Activated T-helper 1 cell treated with anti-CD3 and anti-CD28 coated beads, Interleukin-12 subunit alpha, Interleukin-12 subunit beta, Interleukin-2, Interleukin-4 antibody, amounts not matched to agents 30 ng/mL and 10 ng/mL and 1 ng/mL, durations not matched to agents 14 hours and 24 hours and 36 hours (primary cell): ENCODE results near the gene PPAN. TPM values are rescaled to one million over a fixed set of nuclear protein-coding genes. Genes with fewer than 3 reads are reported as not detected.

Experiments
- DNase-seq: peaks from one replicate; pipeline ENCODE4 v3.0.0; 2021; ENCODE audit warnings: low spot score
- H3K27ac Mint-ChIP-seq: one replicate; pipeline ENCODE4 v1.8.0; 2021; ENCODE audit warnings: mild to moderate bottlenecking, mixed read lengths
- H3K27me3 Mint-ChIP-seq: one replicate; pipeline ENCODE4 v1.8.0; 2022; ENCODE audit warnings: mild to moderate bottlenecking, moderate library complexity, mixed read lengths; ENCODE audit not compliant: insufficient read depth
- H3K36me3 Mint-ChIP-seq: one replicate; pipeline ENCODE4 v1.8.0; 2021; ENCODE audit warnings: low read depth, mixed read lengths
- H3K4me1 Mint-ChIP-seq: one replicate; pipeline ENCODE4 v1.8.0; 2021; ENCODE audit warnings: low read depth, mixed read lengths
- H3K4me3 Mint-ChIP-seq: one replicate; pipeline ENCODE4 v1.8.0; 2021; ENCODE audit warnings: mild to moderate bottlenecking, moderate library complexity, mixed read lengths
- H3K9me3 Mint-ChIP-seq: one replicate; pipeline ENCODE4 v1.8.0; 2021; ENCODE audit warnings: mixed read lengths
- intact Hi-C: fragments of 100-400 bp; cut with micrococcal nuclease; formaldehyde crosslinking; loops from one replicate; pipeline ENCODE4 v1.15.1; 2024
- total RNA-seq: library from RNA; stranded (reverse); gene quantifications from 2 replicates; pipeline ENCODE4 v1.2.3, GENCODE V29; 2022

The PPAN gene
- total RNA-seq, 1 donor from 2014 or later = 234 TPM

- DNase-seq = no peak
- H3K27me3 Mint-ChIP-seq = no peaks in the 10 kb centered on the region
- peaks cover 11% of the 10 kb centered on the region for H3K4me1 Mint-ChIP-seq
- no peak overlapping the region for H3K4me3 Mint-ChIP-seq
- no peaks in the 10 kb centered on the region for H3K9me3 Mint-ChIP-seq
- no peak overlapping the region for H3K27ac Mint-ChIP-seq
- intact Hi-C loops = no loop called here
- H3K36me3 Mint-ChIP-seq = peaks cover 17% of the 10 kb centered on the region
These were observed 15.9 kb downstream of the PPAN start for GRCh38 chr19:10122045-10122444.

GRCh38 chr19:10124429-10124828 is 18.3 kb downstream of the PPAN start:
- Mint-ChIP-seq H3K27ac (no peak overlapping the region), H3K27me3 (no peaks in the 10 kb centered on the region), H3K36me3 (peaks cover 6% of the 10 kb centered on the region), H3K9me3 (no peaks in the 10 kb centered on the region), H3K4me1 (peaks cover 5% of the 10 kb centered on the region), H3K4me3 (no peak overlapping the region)
- intact Hi-C loops = no loop called here
- DNase-seq = no peak

GRCh38 chr19:10126213-10126639 is 20.1 kb downstream of the PPAN start:
- H3K27ac Mint-ChIP-seq = no peak overlapping the region
- H3K4me1 Mint-ChIP-seq = no peaks in the 10 kb centered on the region
- peaks cover 7% of the 10 kb centered on the region for H3K36me3 Mint-ChIP-seq

DNA sequence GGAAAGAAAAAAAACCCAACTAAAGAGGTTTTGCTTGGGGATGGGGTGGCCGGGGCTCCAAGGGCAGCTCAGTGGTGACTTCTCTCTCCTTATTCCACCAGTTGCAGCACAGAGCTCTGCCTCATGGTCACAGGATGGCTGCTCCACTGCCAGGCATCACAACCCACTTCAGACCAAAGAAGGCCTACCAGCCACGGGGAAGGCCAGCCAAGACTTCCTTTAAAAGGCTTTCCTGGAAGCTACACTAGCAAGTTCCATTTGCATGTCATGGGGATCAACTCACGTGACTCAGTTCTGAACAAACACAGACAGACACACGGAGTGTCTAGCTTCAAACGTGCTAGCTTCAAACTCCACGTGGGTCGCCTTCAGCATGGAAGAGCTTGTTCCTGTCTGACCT is 26.7 kb downstream of the PPAN start:
- intact Hi-C loops = no loop called here
- peaks cover 26% of the 10 kb centered on the region for H3K36me3 Mint-ChIP-seq
- no peak overlapping the region for H3K27ac Mint-ChIP-seq
- DNase-seq = no peak
- no peak overlapping the region for H3K4me3 Mint-ChIP-seq
- H3K27me3 Mint-ChIP-seq = no peaks in the 10 kb centered on the region
- no peaks in the 10 kb centered on the region for H3K9me3 Mint-ChIP-seq
- no peaks in the 10 kb centered on the region for H3K4me1 Mint-ChIP-seq

More at GRCh38 chr19:10126213-10126639, 20.1 kb downstream of the PPAN start:
- H3K27me3 Mint-ChIP-seq = no peaks in the 10 kb centered on the region
- no peak for DNase-seq
- H3K9me3 Mint-ChIP-seq = no peaks in the 10 kb centered on the region
- intact Hi-C loops = no loop called here
- H3K4me3 Mint-ChIP-seq = no peak overlapping the region

- DNase-seq = no peak
- Mint-ChIP-seq H3K27ac (no peak overlapping the region), H3K4me1 (no peaks in the 10 kb centered on the region), H3K36me3 (peaks cover 28% of the 10 kb centered on the region), H3K27me3 (no peaks in the 10 kb centered on the region), H3K9me3 (no peaks in the 10 kb centered on the region), H3K4me3 (no peak overlapping the region)
- intact Hi-C loops = no loop called here
These were observed 27.4 kb downstream of the PPAN start for GRCh38 chr19:10133596-10133995.

DNA sequence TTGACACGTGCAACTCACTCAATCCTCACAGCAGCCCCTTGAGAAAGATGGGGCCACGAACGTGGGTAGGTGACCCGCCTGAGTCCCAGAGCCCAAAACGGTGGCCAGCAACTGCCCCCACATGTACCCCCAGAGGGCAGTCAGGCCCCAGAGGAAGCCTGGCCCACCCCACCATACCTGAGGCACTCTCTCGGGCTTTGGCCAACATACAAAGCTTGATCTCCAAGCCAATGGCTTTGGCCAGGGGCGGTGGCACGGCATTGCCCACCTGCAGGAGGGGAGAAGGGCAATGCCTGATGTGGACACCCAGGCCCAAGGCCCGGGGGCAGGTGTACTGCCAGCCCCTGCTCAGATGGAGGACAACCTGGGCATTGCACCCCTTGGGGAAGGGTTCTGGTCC is 27.9 kb downstream of the PPAN start:
- no peaks in the 10 kb centered on the region for H3K9me3 Mint-ChIP-seq
- peaks cover 29% of the 10 kb centered on the region for H3K36me3 Mint-ChIP-seq
- intact Hi-C loops = no loop called here
- H3K4me3 Mint-ChIP-seq = no peak overlapping the region
- DNase-seq = no peak
- no peaks in the 10 kb centered on the region for H3K27me3 Mint-ChIP-seq
- no peak overlapping the region for H3K27ac Mint-ChIP-seq
- no peaks in the 10 kb centered on the region for H3K4me1 Mint-ChIP-seq

GRCh38 chr19:10135551-10136334 is 29.6 kb downstream of the PPAN start:
- Mint-ChIP-seq H3K36me3 (peaks cover 32% of the 10 kb centered on the region), H3K27me3 (no peaks in the 10 kb centered on the region), H3K4me1 (no peaks in the 10 kb centered on the region), H3K27ac (no peak overlapping the region), H3K9me3 (no peaks in the 10 kb centered on the region), H3K4me3 (no peak overlapping the region)
- no peak for DNase-seq
- intact Hi-C loops = no loop called here

DNA sequence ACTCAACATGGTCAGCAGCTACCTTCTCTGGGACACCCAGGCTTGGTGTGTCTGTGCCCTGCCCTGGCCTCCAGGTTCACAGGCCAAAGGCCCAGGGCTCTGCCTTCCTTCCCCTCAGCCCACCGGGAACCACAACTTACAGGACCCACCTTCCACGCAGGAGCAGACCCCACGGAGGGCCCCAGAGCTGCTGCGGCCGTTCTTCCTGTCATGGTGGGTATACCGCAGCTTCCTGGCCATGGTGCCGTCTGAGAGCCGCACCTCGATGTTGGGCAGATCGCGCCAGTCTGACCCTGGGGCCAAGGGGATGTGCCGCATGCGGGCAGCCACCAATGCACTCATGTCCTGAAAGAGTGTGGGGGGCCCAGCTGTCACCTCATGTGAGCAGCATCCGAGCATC is 30.8 kb downstream of the PPAN start:
- no peak overlapping the region for H3K27ac Mint-ChIP-seq
- peaks cover 31% of the 10 kb centered on the region for H3K36me3 Mint-ChIP-seq
- H3K9me3 Mint-ChIP-seq = no peaks in the 10 kb centered on the region
- no peak overlapping the region for H3K4me3 Mint-ChIP-seq
- no peaks in the 10 kb centered on the region for H3K27me3 Mint-ChIP-seq
- H3K4me1 Mint-ChIP-seq = no peaks in the 10 kb centered on the region
- intact Hi-C loops = no loop called here
- DNase-seq = no peak

- Mint-ChIP-seq H3K4me1 (peaks cover 8% of the 10 kb centered on the region), H3K27me3 (no peaks in the 10 kb centered on the region), H3K9me3 (no peaks in the 10 kb centered on the region), H3K27ac (no peak overlapping the region), H3K36me3 (peaks cover 33% of the 10 kb centered on the region), H3K4me3 (no peak overlapping the region)
- intact Hi-C loops = no loop called here
- DNase-seq = no peak
These were observed 31.9 kb downstream of the PPAN start for GRCh38 chr19:10137751-10138682.

DNA sequence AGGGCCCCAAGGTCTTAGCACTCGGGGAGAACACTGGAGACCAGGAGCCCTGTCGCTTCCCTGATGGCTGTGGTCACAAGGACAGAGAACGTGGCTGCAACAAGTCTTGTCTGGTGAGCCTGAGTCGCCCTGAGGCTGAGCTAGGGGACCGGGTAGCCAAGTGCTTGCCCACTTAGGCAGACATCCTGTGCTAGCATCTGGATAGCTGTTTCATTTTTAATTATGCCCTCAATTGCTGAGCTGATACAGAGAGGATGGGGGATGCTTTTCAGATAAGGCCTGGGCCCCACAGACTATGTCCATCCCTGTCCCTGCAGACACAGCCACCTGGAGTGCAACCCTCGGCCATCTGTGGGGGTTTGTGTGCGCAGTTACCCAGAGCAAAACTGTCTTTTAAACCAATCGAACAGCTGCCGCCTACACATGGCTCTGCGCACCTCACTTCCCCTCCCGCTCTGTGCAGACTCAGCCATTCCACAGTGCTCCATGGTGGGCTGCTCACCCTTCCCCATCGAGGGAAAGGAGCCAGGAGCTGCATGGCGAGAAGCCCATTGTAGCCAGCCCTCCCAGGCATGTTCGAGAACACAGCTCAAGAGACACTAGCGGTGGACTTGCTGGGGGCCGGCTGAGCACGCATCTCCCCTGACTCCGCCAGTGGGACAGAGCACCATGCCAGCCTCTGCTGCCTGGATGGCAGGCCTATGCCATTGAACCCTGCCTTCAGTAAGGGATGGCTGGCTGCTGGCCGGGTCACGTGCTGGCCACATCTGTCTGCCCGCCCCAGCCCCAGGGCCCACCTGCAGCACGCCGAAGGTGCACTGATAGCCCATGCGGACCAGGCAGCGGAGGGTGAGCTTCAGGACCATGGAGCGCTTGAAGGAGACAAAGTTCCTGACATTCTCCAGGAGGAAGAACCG is 33.0 kb downstream of the PPAN start:
- DNase-seq = no peak
- Mint-ChIP-seq H3K4me1 (peaks cover 18% of the 10 kb centered on the region), H3K9me3 (no peaks in the 10 kb centered on the region), H3K27ac (no peak overlapping the region), H3K4me3 (no peak overlapping the region), H3K27me3 (no peaks in the 10 kb centered on the region), H3K36me3 (peaks cover 34% of the 10 kb centered on the region)
- intact Hi-C loops = no loop called here

DNA sequence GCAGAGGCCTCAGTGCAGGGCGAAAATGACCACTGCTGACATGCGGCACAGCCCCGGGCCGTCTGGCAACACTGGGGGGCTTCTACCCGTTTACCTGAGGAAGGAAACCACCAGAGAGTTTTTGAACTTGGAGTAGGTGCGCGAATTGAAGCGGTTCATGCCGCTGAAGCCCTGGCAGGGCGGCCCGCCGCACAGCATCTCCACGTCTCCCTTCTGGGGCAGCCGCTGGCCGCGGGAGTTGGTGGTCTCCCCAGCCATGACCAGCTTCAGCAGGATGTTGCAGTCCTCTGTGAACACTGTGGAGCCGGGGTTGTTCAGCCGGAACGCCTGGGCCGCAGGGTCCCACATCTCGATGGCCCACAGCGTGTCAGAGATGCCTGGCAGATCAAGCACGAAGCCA is 33.8 kb downstream of the PPAN start:
- peaks cover 18% of the 10 kb centered on the region for H3K4me1 Mint-ChIP-seq
- H3K9me3 Mint-ChIP-seq = no peaks in the 10 kb centered on the region
- H3K4me3 Mint-ChIP-seq = no peak overlapping the region
- intact Hi-C loops = no loop called here
- H3K27ac Mint-ChIP-seq = no peak overlapping the region
- peaks cover 38% of the 10 kb centered on the region for H3K36me3 Mint-ChIP-seq
- no peak for DNase-seq
- H3K27me3 Mint-ChIP-seq = no peaks in the 10 kb centered on the region

DNA sequence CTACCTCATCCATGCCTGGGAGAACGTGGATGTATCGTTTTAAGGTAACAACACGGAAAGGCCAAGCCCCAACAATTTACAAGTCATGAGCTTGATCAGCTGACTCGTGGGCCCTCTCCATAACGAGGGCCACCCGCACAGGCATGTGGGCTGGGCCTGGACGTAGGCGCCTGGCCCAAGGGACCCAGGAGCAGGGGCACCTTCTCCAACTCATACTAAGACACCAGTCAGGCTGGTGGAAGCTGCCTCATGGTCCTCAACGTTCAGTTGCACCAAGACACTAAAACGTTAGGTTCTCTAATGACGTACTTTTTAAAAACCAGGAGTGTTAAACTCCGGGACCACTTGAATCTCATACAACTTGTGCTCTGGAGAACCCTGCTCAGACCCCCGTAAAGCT is 35.3 kb downstream of the PPAN start:
- H3K4me3 Mint-ChIP-seq = no peak overlapping the region
- intact Hi-C loops = no loop called here
- no peak for DNase-seq
- no peaks in the 10 kb centered on the region for H3K9me3 Mint-ChIP-seq
- no peak overlapping the region for H3K27ac Mint-ChIP-seq
- peaks cover 48% of the 10 kb centered on the region for H3K36me3 Mint-ChIP-seq
- peaks cover 24% of the 10 kb centered on the region for H3K4me1 Mint-ChIP-seq
- H3K27me3 Mint-ChIP-seq = no peaks in the 10 kb centered on the region
